PFSK-1 (cell line): ENCODE data around the gene PCDHB1.

Source experiments
- POLR2AphosphoS5 ChIP-seq: IDR thresholded peaks from 2 replicates; pipeline ENCODE4 v1.6.1; 2012; ENCODE audit warnings: low read depth, mild to moderate bottlenecking, control low read depth, low read length, moderate library complexity
- REST ChIP-seq, 2 experiments: IDR thresholded peaks; 2 replicates each; pipeline versions ENCODE4 v1.6.1 to v1.8.0; 2011 to 2012; ENCODE audit warnings: low read depth in 2 of 2, low read length in 2 of 2, control low read depth in 1 of 2, inconsistent platforms in 1 of 2, mild to moderate bottlenecking in 1 of 2, moderate library complexity in 1 of 2; ENCODE audit not compliant: insufficient read depth in 1 of 2
- SIN3A ChIP-seq: IDR thresholded peaks from 2 replicates; pipeline ENCODE4 v1.6.1; 2012; ENCODE audit warnings: mild to moderate bottlenecking, low read length, moderate library complexity, borderline replicate concordance; ENCODE audit not compliant: insufficient read depth
- TAF1 ChIP-seq: IDR thresholded peaks from 2 replicates; pipeline ENCODE4 v1.6.1; 2012; ENCODE audit warnings: low read length, control low read depth, borderline replicate concordance; ENCODE audit not compliant: insufficient read depth

GRCh38 chr5:141039061-141039460 lies 12.1 kb upstream of the PCDHB1 start:
- no peak for TF ChIP-seq SIN3A
- no peak for TF ChIP-seq TAF1
- TF ChIP-seq REST (IDR thresholded peaks at IDR 0.05; ENCODE audit: insufficient read depth in 1 of 2, low read depth in 2 of 2, low read length in 2 of 2) = no peak
- no peak for TF ChIP-seq POLR2AphosphoS5
